ENCODE measurements around the gene HDAC9. TPM values are rescaled to one million over a fixed set of nuclear protein-coding genes. Genes with fewer than 3 reads are reported as not detected.
A peak's percentile ranks its signal among the peaks of the same experiment; 100 is the strongest.

Gene HDAC9
- total RNA-seq, 1 experiment from 2014 or later = 20.3 TPM

- in situ Hi-C loops (cut with HindIII; ENCODE audit: low pct_unique_long_range_greater_than_20kb, low sequenced_read_pairs) = no loop called here
Observed at GRCh38 chr7:18858232-18858631, 362.7 kb downstream of the HDAC9 start.

GRCh38 chr7:18859318-18859717 is 363.8 kb downstream of the HDAC9 start:
- DNase-seq (ENCODE audit: low read depth, low spot score) = peak; percentile 26

More at GRCh38 chr7:18858232-18858631, 362.7 kb downstream of the HDAC9 start:
- DNase-seq (ENCODE audit: low read depth, low spot score) = no peak

GRCh38 chr7:18860221-18860620 is 364.7 kb downstream of the HDAC9 start:
- no peak for DNase-seq (ENCODE audit: low read depth, low spot score)
- in situ Hi-C loops (cut with HindIII; ENCODE audit: low pct_unique_long_range_greater_than_20kb, low sequenced_read_pairs) = no loop called here

More at GRCh38 chr7:18859318-18859717, 363.8 kb downstream of the HDAC9 start:
- in situ Hi-C loops (cut with HindIII; ENCODE audit: low pct_unique_long_range_greater_than_20kb, low sequenced_read_pairs) = no loop called here

DNA sequence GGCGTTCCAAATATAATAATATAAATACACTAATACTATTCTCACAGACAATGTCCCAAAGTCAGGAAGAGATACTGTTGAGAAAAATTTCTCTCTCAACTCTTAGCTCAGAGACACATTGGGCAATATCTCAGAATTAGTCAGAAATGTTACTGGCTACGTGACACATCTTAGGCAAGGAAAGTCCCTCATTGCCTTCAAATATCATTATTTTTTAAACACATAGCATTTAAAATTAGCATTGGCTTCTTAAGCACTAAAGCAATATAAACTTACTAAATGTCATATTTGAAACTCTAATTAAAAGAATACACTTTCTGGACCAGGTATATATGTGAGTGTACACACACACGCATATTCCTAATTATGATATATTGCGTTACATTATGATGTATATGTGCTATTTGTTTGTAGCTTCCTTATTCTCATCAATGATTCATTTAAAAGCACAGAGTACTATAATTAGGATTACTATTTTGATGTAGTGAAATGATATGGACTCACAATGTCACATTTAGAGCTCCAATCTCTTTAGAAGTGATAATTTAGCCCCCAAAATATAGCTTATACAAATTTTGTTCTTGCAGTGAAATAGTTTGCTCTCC is 366.1 kb downstream of the HDAC9 start:
- in situ Hi-C loops (cut with HindIII; ENCODE audit: low pct_unique_long_range_greater_than_20kb, low sequenced_read_pairs) = no loop called here
- DNase-seq (ENCODE audit: low read depth, low spot score) = no peak

- in situ Hi-C loops (cut with HindIII; ENCODE audit: low pct_unique_long_range_greater_than_20kb, low sequenced_read_pairs) = no loop called here
- DNase-seq (ENCODE audit: low read depth, low spot score) = no peak
Observed at GRCh38 chr7:18864967-18865366, 369.4 kb downstream of the HDAC9 start.

- DNase-seq (ENCODE audit: low read depth, low spot score) = peak; percentile 88
- in situ Hi-C loops (cut with HindIII; ENCODE audit: low pct_unique_long_range_greater_than_20kb, low sequenced_read_pairs) = no loop called here
Observed at GRCh38 chr7:18866359-18867036, 370.9 kb downstream of the HDAC9 start.

GRCh38 chr7:18872344-18872743 is 376.8 kb downstream of the HDAC9 start:
- no peak for DNase-seq (ENCODE audit: low read depth, low spot score)
- in situ Hi-C loops (cut with HindIII; ENCODE audit: low pct_unique_long_range_greater_than_20kb, low sequenced_read_pairs) = no loop called here

DNA sequence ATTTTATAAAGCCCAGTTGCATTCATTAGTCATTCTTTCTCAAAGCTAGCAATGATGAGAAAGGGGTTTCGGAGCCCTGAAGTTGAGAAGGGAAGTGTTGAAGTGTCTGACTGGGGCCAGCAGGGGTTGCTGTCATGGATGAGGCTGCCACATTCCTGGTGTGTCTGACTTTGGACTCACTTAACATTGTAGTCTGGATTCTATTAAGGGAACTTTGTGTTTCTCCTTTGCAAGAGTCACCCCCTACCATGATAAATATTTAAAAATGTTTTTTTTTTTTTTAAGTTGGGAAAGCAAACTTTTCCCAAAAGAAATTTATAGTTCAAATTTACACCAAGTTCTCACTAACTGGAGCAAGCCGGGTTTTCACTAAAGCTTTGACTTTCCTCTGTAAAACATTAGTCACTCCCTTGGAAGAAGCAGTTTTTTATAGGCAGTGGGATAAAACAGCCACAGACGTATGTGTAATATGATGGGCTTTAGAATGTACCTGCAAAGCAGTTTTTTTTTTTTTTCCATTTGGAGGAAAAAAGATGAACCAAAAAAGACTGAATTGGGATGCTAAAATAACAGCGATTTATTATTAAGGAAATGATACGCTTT is 378.3 kb downstream of the HDAC9 start:
- in situ Hi-C loops (cut with HindIII; ENCODE audit: low pct_unique_long_range_greater_than_20kb, low sequenced_read_pairs) = no loop called here
- DNase-seq (ENCODE audit: low read depth, low spot score) = peak; percentile 61

DNA sequence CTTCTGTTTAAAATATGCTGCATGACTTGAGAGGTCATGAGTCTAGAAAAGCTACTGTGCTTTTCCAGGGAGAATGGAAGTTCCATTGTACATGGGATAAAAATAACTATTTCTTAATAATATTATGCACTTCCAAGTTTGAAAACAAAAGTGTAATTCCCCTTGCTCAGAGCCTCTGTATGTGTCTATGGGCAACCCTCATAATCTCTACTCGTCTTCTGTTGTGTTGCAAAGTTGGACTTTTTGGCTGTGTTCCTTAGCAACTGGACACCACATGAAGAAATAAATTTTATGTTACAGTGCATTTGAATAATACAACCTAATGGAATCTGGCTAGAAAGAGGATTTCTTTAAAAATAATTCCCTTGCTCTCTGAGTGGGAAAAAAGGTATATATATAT is 379.3 kb downstream of the HDAC9 start:
- in situ Hi-C loops (cut with HindIII; ENCODE audit: low pct_unique_long_range_greater_than_20kb, low sequenced_read_pairs) = no loop called here
- DNase-seq (ENCODE audit: low read depth, low spot score) = no peak

- in situ Hi-C loops (cut with HindIII; ENCODE audit: low pct_unique_long_range_greater_than_20kb, low sequenced_read_pairs) = no loop called here
- no peak for DNase-seq (ENCODE audit: low read depth, low spot score)
Observed at GRCh38 chr7:18877874-18878273, 382.3 kb downstream of the HDAC9 start.

DNA sequence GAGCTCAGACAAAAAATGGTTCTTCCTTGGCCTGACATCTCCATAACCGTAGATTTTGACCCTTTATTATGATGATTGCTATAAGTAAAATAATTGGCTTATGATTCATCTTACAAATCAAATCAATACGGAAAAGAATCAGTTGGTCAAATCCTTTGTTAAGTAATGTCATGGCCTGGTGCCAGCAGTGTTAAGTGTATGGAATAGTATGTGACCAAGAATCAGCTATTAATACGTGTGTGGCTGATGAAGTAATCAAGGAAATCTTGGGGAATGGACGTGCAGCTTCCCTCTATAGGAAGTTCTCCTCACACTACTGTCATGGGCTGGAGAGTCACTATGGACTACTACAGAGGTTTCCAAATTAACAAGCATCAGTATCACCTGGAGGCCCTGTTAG is 391.3 kb downstream of the HDAC9 start:
- in situ Hi-C loops (cut with HindIII; ENCODE audit: low pct_unique_long_range_greater_than_20kb, low sequenced_read_pairs) = no loop called here
- no peak for DNase-seq (ENCODE audit: low read depth, low spot score)

DNA sequence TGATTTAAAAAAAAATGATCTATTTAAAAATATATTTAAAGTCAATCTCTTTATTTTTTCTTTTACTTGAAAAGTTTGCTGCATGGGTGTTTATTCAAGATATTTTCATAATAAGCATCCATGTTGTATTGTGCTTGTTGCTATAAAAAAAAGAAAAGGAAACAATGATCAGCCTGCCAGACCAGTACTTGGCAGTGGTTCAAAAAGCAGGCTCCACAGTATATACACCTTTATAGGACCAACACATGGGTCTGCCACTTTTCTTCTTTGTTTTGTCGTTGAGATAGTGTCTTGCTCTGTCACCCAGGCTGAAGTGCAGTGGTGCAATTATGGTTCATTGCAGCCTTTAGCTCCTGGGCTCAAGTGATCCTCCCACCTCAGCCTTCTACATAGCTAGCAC is 393.9 kb downstream of the HDAC9 start:
- in situ Hi-C loops (cut with HindIII; ENCODE audit: low pct_unique_long_range_greater_than_20kb, low sequenced_read_pairs) = no loop called here

GRCh38 chr7:18890134-18890533 is 394.6 kb downstream of the HDAC9 start:
- no peak for DNase-seq (ENCODE audit: low read depth, low spot score)
- in situ Hi-C loops (cut with HindIII; ENCODE audit: low pct_unique_long_range_greater_than_20kb, low sequenced_read_pairs) = no loop called here

More for the DNA sequence above, 393.9 kb downstream of the HDAC9 start:
- no peak for DNase-seq (ENCODE audit: low read depth, low spot score)

- no peak for DNase-seq (ENCODE audit: low read depth, low spot score)
- in situ Hi-C loops (cut with HindIII; ENCODE audit: low pct_unique_long_range_greater_than_20kb, low sequenced_read_pairs) = no loop called here
Observed at GRCh38 chr7:18890885-18891621, 395.5 kb downstream of the HDAC9 start.

DNA sequence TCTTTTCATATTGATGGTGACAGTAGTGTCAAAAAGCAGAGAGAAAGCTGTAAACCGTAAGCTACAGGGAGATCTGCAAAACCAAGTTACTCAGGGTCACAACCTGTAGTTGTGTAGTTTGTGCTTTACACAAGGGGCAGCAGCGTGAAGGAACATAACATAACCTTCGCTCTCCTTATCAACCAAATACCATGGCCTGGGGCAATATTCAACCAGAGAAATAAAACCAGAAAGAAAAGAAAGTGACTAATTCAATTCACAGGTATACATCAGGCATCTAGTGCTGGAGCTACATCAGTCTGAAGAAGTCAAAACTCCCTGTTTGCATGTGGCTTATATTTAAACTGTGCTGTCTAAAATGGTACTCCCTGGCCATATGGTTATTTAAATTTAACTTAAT is 397.6 kb downstream of the HDAC9 start:
- in situ Hi-C loops (cut with HindIII; ENCODE audit: low pct_unique_long_range_greater_than_20kb, low sequenced_read_pairs) = no loop called here
- no peak for DNase-seq (ENCODE audit: low read depth, low spot score)

- peak; percentile 54 for DNase-seq (ENCODE audit: low read depth, low spot score)
- in situ Hi-C loops (cut with HindIII; ENCODE audit: low pct_unique_long_range_greater_than_20kb, low sequenced_read_pairs) = no loop called here
Observed at GRCh38 chr7:18894155-18894554, 398.6 kb downstream of the HDAC9 start.

GRCh38 chr7:18895456-18895855 is 399.9 kb downstream of the HDAC9 start:
- in situ Hi-C loops (cut with HindIII; ENCODE audit: low pct_unique_long_range_greater_than_20kb, low sequenced_read_pairs) = no loop called here
- DNase-seq (ENCODE audit: low read depth, low spot score) = no peak

GRCh38 chr7:18896343-18896975 is 400.9 kb downstream of the HDAC9 start:
- in situ Hi-C loops (cut with HindIII; ENCODE audit: low pct_unique_long_range_greater_than_20kb, low sequenced_read_pairs) = no loop called here
- no peak for DNase-seq (ENCODE audit: low read depth, low spot score)

Data from SK-MEL-5 (cell line).